HUES64 (cell line): Measurements from ENCODE around the gene ADGRE3.

Experiments
- H3K27ac ChIP-seq: 2 replicates; pipeline ENCODE4 v1.7.0; 2013; ENCODE audit warnings: low read depth, low read length, inconsistent platforms
- H3K27me3 ChIP-seq: 2 replicates; pipeline ENCODE4 v1.6.1; 2013; ENCODE audit warnings: mild to moderate bottlenecking, low read length; ENCODE audit not compliant: insufficient read depth
- H3K36me3 ChIP-seq: 2 replicates; pipeline ENCODE4 v1.6.1; 2013; ENCODE audit warnings: mild to moderate bottlenecking, low read length; ENCODE audit not compliant: insufficient read depth
- H3K4me1 ChIP-seq: 2 replicates; pipeline ENCODE4 v1.6.1; 2013; ENCODE audit warnings: mild to moderate bottlenecking, low read length, moderate library complexity; ENCODE audit not compliant: insufficient read depth
- H3K4me3 ChIP-seq: 2 replicates; pipeline ENCODE4 v1.5.1; 2013; ENCODE audit warnings: mild to moderate bottlenecking, low read length, moderate library complexity
- H3K9ac ChIP-seq: 2 replicates; pipeline ENCODE4 v1.6.1; 2013; ENCODE audit warnings: mild to moderate bottlenecking, low read depth, low read length
- H3K9me3 ChIP-seq: 2 replicates; pipeline ENCODE4 v1.6.1; 2013; ENCODE audit warnings: low read depth, low read length; ENCODE audit not compliant: insufficient read depth
- WGBS: fragments of 150-250, 120-280 bp; methylation state at CpG from one replicate; pipeline ENCODE4 v1.1.7; 2013; ENCODE audit warnings: missing lambda C conversion rate; 5-methylcytosine and 5-hydroxymethylcytosine counted together

ADGRE3 gene

DNA sequence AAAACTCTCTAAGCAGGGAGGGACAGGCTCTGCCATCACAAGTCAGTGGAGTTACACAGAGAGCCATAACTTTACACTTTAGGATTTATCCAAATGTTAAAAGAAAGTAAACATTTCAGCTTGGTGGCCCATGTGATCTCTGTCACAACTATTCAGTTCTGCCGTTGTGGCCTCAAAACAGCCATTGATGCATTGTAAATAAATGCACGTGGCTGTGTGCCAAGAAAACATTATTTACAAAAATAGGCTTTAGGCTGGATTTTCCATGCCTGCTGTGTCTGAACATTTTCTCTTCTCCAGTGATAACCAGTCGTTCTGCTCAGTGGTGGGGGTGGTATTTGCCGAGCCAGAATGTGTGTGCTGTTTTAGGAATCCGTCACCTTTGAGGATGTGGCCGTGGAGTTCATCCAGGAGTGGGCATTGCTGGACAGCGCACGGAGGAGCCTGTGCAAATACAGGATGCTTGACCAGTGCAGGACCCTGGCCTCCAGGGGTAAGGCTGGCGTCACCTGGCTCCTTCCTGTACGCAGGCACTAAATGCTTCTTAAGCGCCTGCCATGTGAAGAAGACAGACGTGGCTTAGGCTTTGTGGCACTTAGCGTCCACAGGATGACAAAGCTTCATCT lies 20.1 kb upstream of the ADGRE3 start:
- no peak overlapping the region for H3K4me3 ChIP-seq
- H3K36me3 ChIP-seq = peaks cover 25% of the 10 kb centered on the region
- H3K27me3 ChIP-seq = no peaks in the 10 kb centered on the region
- H3K4me1 ChIP-seq = no peaks in the 10 kb centered on the region
- H3K27ac ChIP-seq = no peak overlapping the region
- no peaks in the 10 kb centered on the region for H3K9me3 ChIP-seq
- WGBS = 95% methylated on average over 13 of the region's 13 CpGs
- no peak overlapping the region for H3K9ac ChIP-seq

DNA sequence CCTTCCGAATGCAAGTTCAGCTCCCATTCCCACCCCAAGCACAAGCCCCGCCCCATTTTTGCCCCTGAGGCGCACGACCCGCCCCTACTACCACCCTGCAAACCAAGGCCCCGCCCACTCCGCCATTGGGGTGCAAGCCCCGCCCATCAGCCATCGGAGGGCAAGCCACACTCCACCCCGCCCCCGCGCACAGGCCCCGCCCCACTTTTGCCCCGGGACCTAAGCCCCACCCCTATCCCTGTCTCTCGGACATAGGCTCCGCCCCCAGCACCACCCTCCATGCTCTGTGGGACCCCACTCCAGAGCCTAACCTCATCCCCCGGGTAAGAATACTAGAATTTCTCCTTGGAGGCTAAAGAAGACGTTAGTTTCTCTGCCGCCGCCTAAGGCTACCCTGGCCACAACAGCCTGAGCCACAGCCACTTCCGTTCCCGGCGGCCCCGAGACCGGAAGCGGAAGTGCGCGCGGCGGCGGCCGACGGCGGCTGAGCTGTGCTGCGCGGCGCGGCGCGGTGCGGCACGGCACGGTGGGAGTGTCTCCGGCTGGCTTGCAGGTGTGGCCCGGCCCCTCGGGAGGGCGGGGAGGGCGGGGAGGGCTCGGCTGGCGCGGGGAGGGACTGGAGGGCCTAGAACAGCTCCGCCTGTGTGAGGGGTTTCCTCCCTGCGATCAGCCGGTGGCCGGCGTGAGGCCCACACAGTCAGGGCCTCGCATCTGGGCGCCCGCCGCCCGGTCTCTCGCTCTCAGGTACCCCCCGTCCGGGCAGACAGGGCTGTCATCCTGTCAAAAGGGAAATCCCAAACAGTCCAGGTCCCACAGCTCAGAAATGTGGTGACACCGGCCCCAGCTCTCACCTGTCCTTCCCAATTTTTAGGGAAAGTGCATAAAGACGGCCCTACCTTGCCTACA lies 15.2 kb upstream of the ADGRE3 start, which contains the start of gene ZNF333:
ZNF333 (plus strand) TSS at position 451 of the 906 bp plus-strand sequence. CDS start 3,444 bp downstream, outside the sequence.
- Histone ChIP-seq H3K27ac (peak within 1 kb of the TSS; percentile 91), H3K9ac (peak within 1 kb of the TSS; percentile 82), H3K4me3 (peak within 1 kb of the TSS; percentile 97), H3K36me3 (no peaks in the 10 kb centered on the region), H3K9me3 (no peaks in the 10 kb centered on the region), H3K4me1 (no peaks in the 10 kb centered on the region), H3K27me3 (no peaks in the 10 kb centered on the region)
- WGBS = 1% methylated on average over 64 of the region's 66 CpGs

DNA sequence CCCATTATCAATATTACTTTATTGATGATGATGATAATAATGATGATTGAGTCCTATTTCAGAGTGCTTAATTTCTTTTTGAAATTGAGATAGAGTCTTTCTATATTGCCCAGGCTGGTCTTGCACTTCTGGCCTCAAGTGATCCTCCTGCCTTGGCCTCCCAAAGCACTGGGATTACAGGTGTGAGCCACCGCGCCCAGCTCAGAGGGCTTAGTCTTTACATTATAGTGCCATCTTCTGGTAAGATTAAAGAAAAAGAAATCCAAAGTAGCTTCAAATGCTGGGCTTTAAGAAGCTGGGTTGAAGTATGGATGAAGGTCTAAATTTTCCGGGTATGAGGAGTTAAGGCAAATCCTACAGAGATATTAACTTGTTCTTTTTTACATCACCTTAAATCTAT lies 11.8 kb upstream of the ADGRE3 start:
- Histone ChIP-seq H3K27ac (no peak overlapping the region), H3K9ac (no peak overlapping the region), H3K4me3 (no peak overlapping the region), H3K4me1 (no peaks in the 10 kb centered on the region), H3K9me3 (no peaks in the 10 kb centered on the region), H3K27me3 (no peaks in the 10 kb centered on the region), H3K36me3 (no peaks in the 10 kb centered on the region)
- WGBS = 27% methylated on average over 2 of the region's 3 CpGs

DNA sequence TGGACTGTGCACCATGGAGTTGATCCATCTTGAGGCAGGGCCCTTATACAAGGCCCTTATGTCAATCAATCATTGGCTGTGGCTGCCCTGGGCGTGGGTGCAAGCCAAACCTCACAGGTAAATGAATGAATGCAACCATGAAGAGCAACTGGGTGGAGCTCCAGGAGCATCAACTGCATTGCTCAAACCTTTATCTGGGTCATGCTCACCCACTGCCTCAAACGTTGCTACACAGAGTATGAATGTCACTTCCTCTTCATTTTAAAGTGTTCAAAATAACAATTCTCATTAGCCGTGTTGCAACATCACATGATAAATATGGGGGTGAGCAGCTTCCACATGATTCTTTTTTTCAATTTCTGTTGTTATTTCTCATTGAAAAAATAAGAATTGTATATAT lies 8.8 kb upstream of the ADGRE3 start:
- Histone ChIP-seq H3K36me3 (no peaks in the 10 kb centered on the region), H3K4me1 (no peaks in the 10 kb centered on the region), H3K9me3 (peaks cover under 1% of the 10 kb centered on the region; the same call in 1 of the 2 replicates), H3K9ac (no peak overlapping the region), H3K27me3 (no peaks in the 10 kb centered on the region), H3K27ac (no peak overlapping the region), H3K4me3 (no peak overlapping the region)
- 52% methylated on average over 3 of the region's 3 CpGs for WGBS

DNA sequence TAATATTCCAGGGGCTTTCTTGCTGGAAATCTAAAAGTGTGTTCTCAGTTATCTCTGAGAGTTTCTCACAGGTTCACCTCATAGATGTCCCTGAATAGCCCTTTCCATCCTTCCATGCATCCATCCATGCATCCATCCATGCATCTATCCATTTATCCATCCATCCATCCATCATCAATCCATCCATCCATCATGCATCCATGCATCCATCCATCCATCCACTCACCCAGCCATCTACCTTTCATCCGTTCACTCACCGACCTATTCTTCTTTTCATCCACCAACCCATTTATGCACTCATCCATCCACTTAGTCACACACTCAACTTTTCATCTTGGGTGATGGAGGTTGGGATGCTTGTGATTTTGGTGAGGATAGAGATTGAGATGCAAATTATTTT lies 7.4 kb upstream of the ADGRE3 start:
- H3K9me3 ChIP-seq = peaks cover 6% of the 10 kb centered on the region; the same call in 1 of the 2 replicates
- no peak overlapping the region for H3K27ac ChIP-seq
- no peaks in the 10 kb centered on the region for H3K36me3 ChIP-seq
- no peak overlapping the region for H3K9ac ChIP-seq
- H3K27me3 ChIP-seq = no peaks in the 10 kb centered on the region
- H3K4me1 ChIP-seq = no peaks in the 10 kb centered on the region
- 75% methylated on average over 2 of the region's 2 CpGs for WGBS
- H3K4me3 ChIP-seq = no peak overlapping the region

DNA sequence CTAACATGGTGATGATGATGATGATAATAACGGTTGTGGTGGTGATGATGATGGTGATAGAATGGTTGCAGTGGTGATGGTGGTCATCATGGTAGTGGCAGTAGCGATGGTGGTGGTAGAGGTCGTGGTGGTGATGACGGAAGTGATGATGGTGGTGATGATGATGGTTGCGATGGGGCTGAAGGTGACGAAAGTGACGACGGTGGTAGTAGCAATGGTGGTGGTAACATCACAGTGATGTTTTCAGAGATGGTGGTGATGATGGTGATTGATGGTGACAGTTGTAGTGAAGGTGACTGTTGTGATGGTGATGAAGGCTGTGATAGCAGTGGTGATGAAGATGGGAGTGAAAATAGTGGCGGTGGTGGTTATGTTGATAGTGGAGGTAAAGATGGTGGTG lies 3.6 kb upstream of the ADGRE3 start:
- Histone ChIP-seq H3K4me1 (no peaks in the 10 kb centered on the region), H3K27ac (no peak overlapping the region), H3K36me3 (no peaks in the 10 kb centered on the region), H3K9ac (no peak overlapping the region), H3K4me3 (no peak overlapping the region), H3K9me3 (peaks cover 26% of the 10 kb centered on the region), H3K27me3 (no peaks in the 10 kb centered on the region)
- 81% methylated on average over 9 of the region's 9 CpGs for WGBS

DNA sequence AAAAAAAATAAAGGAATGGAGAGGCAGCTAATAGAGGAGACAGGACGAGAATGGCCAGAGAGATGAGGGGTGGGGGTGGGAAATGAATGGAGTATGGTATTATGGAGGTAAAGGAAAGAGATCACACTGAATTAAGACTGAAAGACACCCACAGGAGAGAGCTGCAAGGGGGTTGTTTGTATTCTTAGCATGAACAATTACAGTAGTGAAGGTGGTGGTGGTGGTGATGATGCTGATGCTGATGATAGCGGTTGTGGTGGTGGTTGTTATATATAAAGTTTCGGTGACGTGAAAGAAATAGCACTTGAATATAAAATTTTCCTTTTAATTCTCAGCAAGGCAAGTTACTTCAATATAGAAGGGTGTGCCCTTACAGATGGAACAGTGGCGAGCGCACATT lies 2.8 kb upstream of the ADGRE3 start:
- WGBS = 88% methylated on average over 5 of the region's 6 CpGs
- H3K36me3 ChIP-seq = no peaks in the 10 kb centered on the region
- no peaks in the 10 kb centered on the region for H3K4me1 ChIP-seq
- no peak overlapping the region for H3K4me3 ChIP-seq
- H3K27ac ChIP-seq = no peak overlapping the region
- peaks cover 31% of the 10 kb centered on the region for H3K9me3 ChIP-seq
- H3K9ac ChIP-seq = no peak overlapping the region
- H3K27me3 ChIP-seq = no peaks in the 10 kb centered on the region

DNA sequence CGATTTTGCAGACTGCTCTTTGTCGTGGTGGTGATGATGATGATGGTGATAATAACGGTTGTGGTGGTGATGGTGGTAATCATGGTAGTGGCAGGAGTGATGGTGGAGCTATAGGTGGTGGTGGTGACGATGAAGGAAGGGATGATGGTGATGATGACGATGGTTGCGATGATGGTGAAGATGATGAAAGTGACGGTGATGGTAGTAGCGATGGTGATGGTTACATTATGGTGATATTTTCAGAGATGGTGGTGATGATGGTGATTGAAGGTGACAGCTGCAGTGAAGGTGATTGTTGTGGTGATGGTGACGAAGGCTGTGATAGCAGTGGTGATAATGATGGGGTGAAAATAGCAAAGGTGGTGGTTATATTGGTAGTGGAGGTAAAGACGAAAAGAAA lies 2.1 kb upstream of the ADGRE3 start:
- no peaks in the 10 kb centered on the region for H3K4me1 ChIP-seq
- H3K9ac ChIP-seq = no peak overlapping the region
- no peaks in the 10 kb centered on the region for H3K27me3 ChIP-seq
- H3K9me3 ChIP-seq = peaks cover 38% of the 10 kb centered on the region
- H3K36me3 ChIP-seq = no peaks in the 10 kb centered on the region
- WGBS = 78% methylated on average over 10 of the region's 10 CpGs
- no peak overlapping the region for H3K4me3 ChIP-seq
- H3K27ac ChIP-seq = no peak overlapping the region

DNA sequence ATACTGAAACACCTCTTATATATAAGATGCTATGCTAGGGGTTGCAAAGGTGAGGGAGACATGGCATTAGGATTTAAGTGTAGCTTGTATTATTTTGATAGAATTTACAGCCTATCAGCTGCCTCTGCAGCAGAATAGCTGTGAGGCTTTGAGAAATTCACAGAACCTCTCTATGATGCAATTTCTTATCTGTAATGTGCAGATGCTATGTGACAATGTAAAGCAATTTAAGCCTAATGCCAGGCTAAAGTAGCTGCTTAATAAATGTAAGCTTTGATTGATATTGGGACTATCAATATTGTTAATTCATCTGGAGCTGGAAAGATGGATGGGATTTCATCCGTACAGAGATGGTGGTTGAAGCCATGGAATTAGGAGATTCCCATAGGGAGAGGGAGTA lies 1.6 kb downstream of the ADGRE3 start:
- no peaks in the 10 kb centered on the region for H3K4me1 ChIP-seq
- H3K9ac ChIP-seq = no peak overlapping the region
- H3K27me3 ChIP-seq = no peaks in the 10 kb centered on the region
- no peak overlapping the region for H3K27ac ChIP-seq
- no peaks in the 10 kb centered on the region for H3K36me3 ChIP-seq
- H3K4me3 ChIP-seq = no peak overlapping the region
- 78% methylated on average over 1 of the region's 1 CpG for WGBS
- peaks cover 67% of the 10 kb centered on the region for H3K9me3 ChIP-seq

DNA sequence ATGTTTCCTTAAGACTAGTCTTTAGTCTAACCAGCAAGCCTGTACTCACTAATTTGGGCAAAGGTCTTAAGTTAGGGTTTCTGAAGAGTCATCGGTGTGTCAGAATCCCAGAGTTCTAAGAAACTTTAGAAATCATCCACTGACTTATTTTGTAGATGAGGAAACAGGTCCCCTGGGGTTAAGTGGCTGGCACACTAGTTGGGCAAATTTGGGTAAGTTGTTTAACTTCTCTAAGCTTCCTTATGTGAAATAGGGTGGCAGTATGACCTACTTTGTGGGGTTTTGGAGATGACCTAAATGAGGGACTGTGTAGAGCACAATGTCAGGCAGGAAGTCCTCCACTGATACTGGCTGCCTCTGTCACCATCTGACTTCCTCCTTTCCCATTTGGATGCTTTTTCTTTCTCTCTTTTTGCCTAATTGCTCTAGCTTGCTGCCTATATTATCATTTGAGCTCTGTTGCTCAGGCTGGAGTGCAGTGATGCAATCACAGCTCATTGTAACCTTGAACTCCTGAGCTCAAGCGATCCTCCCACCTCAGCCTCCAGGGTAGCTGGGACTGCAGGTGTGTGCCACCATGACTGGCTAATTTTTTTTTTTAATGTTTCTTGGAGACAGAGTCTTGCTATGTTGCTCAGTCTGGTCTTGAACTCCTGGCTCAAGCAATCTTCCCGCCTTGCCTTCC lies 2.3 kb downstream of the ADGRE3 start:
- Histone ChIP-seq H3K9ac (no peak overlapping the region), H3K4me3 (no peak overlapping the region), H3K27me3 (no peaks in the 10 kb centered on the region), H3K9me3 (peaks cover 65% of the 10 kb centered on the region), H3K4me1 (no peaks in the 10 kb centered on the region), H3K27ac (no peak overlapping the region), H3K36me3 (no peaks in the 10 kb centered on the region)
- WGBS = 71% methylated on average over 3 of the region's 3 CpGs

DNA sequence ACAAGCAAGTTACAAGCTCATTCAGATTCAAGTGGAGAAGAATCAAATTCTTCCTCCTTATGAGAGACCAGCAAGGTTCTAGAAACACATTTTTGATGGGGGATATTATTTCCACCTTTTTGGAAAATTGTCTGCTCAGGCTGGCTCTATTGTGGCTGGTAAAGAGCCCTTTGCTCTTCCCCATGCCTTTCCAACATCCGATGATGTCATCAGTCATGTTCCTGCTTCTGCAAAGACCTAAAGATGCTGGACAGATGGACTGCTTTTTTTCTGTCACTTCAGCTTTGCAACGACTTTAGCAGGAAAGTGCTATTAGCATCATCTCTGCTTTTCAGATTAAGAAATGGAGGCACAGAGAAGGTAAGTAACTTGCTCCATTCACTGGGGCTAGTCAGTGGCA lies 4.2 kb downstream of the ADGRE3 start:
- H3K9me3 ChIP-seq = peaks cover 65% of the 10 kb centered on the region

More for the DNA sequence above, 4.2 kb downstream of the ADGRE3 start:
- WGBS = 48% methylated on average over 2 of the region's 2 CpGs
- Histone ChIP-seq H3K9ac (no peak overlapping the region), H3K4me3 (no peak overlapping the region), H3K4me1 (no peaks in the 10 kb centered on the region), H3K36me3 (no peaks in the 10 kb centered on the region), H3K27ac (no peak overlapping the region), H3K27me3 (no peaks in the 10 kb centered on the region)
